GM19438 (cell line): ENCODE results near the gene DYNC1I1.

Experiments used
- ATAC-seq: cut with Tn5 transposase; IDR thresholded peaks from one replicate; pipeline ENCODE4 v1.9.1; 2021; ENCODE audit warnings: low read depth; ENCODE audit not compliant: unreplicated experiment

Gene DYNC1I1

DNA sequence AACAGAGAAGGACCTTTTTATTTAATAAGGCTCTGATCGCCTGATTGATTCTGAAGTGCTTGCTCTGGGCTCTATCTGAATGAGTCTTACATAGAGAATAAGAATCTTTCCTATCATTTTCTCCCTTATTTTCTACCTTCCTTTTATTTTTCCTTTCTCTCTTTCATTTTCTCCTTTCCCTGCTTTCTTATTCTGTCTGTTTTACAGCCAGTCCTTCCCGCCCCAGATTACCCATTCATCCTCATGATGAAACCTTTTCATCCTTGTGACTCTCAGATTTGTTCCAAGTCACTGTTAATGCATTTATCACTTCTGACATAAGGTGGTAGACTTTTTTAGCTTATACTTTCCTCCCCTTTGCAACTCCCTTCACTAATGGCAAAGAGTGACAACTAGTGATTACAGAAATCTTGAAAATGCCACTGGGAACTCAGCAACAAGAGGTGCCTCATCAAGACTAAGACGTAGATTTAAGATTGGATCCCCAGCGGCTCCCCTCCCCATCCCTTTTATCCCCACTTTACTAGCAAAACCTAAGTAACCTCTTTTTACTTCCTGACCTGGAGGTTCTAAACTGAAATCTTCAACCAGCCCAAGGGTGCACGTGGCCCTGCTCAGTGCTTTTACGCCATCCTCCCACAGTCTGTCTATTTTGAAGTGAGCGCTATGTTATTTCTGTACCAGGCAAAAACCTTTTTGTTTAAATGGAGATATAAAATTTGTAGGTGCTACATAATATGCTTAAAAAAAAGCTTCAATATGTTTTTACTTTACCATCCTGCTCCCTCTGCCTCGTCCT is 179.8 kb downstream of the DYNC1I1 start:
- no peak for ATAC-seq

DNA sequence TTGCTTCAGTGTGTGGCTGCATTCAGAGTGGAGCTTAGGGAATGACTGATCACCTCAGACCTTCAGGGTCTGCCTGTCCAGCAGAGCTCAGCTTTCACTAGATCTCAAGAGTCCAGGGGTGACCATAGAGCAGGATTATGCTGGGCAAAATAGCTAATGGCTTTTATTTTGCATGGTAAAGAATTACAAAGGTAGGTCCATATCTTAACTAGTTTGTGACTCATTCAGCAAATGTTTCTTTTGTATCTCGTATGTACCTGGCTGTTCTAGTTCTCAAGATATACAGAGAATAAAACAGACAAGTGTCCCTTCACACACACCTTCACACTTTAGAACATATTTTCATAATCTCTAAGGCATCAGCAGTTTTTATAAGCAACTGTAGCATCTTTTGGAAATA is 180.5 kb downstream of the DYNC1I1 start:
- ATAC-seq = no peak

DNA sequence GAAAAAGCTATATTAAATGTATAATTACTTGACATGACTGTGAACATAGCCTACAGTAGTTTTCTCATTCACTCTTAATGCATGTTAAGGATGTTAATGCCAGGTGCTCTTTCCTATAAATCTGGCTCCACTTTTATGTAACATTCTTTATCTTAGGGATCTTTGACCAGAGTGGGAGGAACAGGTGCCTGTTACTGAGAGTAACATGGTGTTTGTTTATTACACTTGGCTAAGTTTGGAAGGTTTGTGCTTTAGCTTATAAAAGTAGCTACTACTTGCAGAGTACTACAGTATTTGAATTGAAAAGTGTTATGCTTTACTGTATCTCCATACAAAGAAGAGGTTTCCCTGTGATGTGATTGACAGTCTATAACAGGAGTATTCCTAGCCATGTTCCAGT is 183.4 kb downstream of the DYNC1I1 start:
- no peak for ATAC-seq

DNA sequence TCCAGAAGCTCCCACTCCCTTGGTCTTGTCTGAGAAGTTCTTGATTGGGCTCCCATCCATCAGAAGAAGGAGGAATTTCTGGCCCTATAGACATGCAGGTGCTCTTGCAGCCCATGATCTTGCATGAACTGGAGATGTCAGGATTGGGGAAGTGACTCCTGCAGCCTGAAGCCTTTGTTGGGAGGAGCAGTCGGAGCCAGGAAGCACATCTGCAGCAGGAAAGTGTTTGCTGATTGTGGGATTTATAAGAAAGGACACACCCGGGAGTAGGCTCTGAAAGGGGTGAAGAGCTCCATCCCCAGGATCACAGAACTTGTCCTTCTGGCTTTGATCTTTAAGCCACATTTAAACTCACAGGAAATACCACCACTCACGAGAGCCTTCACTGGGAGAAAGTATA is 185.2 kb downstream of the DYNC1I1 start:
- ATAC-seq = no peak

DNA sequence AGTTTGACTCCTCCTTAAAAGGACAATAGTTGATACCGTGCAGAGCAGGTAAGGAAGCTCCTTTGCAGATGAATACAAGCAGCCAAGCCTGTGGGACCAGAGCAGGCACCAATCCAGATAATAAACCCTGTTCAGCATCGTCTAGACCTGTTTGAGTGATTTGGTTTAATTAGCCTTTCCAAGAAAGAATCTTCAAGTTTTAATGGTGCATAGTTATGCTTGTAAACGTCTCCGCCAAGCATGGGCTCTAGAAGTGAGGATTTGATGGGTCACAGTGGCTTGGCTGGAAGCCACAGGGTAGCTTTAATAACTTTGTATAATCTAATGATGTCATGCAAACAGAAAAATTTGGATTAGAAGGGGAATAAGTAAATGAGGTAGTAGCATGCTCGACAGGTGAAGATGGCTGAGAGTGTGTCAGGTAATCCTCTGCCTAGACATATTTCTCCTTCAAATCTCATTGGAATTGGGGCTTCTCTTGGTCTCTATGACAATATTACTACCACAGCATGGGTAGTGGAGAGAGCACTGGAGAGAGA is 188.4 kb downstream of the DYNC1I1 start:
- ATAC-seq = no peak

DNA sequence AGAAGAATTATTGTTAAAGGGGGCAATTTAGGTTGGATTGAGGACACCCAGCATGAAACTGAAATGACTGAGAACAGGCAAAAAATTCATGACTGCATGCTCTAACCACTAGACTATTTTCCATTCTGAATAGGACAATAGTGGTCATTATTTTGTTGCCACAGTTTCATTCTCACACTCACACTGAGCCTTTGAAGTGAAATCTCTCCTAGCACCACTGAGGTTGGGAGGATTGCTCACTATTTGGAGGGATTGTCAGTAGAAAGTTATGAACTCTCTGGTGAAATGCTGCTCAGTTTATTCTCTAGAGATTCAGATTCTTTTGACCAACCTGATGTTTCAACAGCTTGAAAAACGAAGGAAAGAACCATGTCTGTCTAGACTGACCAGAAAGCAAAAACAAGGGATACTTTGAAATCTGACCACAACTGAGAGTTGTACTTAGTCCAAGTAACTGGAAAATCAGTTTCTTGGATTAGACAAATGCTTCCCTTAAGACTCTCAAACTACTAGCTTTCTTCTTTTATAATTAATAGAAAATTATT is 191.2 kb downstream of the DYNC1I1 start:
- ATAC-seq = no peak

DNA sequence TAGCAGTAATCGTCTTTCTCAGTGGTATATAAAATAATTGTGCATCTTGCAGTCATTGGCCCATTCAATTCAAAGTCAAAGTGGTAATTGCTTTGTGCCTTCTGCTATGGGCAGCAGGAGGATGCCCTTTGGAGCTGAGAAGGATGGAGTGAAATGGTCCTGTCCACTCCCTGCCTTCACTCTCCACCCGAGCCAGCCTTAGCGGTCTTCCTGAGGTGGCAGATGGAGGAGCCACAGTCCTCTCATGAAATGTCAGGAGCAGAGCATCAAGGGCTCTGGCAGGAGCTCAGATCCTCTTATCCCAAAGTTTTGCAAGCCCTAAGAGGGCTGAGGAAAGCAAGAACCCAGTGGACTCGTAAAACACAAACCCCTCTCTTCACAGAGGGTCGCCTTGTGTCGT is 199.4 kb downstream of the DYNC1I1 start:
- no peak for ATAC-seq

DNA sequence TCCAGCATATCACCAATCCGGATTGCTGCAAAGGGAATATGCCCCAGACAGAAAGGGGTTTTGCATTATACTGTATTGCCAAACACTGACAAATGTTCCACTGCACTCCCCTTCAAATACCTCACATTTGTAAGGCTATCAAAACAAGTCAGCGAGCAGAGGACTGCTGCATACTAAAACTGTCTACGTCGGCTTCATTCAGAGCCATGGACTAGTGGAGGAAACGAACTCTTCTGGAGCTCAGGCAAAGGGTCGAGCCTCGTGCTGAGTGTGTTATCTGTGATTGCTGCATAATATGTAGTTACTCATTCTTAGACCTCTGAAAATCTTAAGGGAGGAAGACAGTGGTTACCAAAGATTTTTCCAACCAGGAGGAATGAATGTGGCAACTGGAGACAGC is 200.2 kb downstream of the DYNC1I1 start:
- ATAC-seq = no peak

DNA sequence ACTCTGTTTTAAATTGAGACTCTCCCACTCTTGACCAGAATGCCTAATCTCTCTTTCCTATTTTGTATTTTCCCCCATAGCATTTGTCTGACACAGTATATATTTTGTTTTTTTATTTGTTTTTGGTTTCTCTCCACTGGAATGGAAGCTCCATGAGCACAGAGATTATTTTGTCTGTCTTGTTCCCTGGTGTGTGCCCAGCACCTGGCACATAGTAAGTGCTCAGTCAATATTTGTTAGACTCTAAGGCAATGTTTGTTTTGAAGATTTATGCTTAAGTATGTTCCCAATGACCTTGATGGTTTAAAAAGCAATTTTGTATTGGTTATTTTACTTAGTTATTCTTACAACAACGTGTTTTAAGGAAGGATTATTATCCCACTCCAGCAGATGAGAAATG is 201.8 kb downstream of the DYNC1I1 start:
- ATAC-seq = no peak

DNA sequence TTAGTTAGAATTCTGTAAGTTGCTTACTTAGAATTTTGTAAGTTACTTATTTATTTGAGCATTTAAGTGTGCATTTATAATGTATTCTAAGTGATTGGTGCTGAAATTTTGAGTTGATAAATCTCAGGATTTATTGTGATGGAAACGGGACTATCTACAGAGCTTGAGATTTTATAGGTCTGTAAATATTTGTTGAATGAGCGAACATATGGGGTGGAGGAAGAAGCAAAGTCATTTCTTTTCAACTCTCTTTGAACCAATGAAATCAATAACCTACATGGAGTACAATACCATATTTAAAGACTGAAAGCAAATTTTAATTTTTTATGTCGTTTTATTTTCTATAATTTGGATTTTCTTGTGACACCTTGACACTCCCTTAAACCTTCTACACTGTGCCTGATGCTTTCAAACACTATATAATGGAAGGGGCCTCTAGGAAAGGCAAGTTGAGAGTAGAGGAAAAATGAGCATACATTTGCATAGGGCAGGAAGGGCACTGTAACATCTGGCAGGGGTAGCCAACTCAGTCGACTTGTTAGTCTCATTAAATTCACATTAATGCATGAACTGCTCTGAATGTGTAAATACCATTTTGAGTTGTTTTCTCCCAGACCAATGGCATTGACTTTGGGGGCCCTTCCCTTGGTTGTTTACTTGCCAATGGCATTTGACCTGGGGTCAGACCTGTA is 204.2 kb downstream of the DYNC1I1 start:
- no peak for ATAC-seq

DNA sequence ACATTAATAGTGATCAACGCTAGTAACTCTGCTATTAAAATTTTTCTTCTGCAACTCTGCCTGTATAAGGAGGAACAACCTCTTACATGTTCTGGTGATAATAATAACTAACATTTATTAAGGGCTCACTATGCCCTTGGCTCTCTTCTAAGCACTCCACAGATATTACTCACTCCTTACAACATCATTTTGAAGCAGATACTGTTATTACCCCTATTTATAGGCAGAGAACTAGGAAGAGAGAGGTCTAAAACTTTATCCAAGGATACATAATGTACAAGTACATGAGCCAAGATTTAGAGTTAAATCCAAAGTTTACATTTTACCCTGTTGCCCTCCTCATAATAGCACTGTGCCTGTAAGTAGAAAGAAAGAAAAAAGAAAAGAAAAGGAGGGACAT is 205.6 kb downstream of the DYNC1I1 start:
- no peak for ATAC-seq

DNA sequence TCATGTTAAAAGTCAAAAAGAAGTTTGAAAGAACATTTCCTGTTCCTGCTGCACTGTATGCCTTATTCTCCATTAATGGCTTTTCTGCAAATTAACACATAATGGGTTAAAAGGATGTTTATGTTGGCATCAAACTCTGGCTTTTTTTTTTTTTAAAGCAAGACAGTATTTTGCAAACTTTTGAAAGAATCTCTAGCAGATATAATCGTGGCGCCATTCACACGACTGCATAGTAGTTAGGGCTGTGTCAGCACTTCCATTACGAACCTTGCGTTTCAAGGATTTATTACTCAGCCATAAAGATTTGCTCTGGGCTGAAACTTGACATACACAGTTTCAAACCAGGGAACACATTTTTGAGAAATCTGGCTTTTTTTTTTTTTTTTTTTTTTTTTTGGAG is 207.8 kb downstream of the DYNC1I1 start:
- ATAC-seq = no peak

DNA sequence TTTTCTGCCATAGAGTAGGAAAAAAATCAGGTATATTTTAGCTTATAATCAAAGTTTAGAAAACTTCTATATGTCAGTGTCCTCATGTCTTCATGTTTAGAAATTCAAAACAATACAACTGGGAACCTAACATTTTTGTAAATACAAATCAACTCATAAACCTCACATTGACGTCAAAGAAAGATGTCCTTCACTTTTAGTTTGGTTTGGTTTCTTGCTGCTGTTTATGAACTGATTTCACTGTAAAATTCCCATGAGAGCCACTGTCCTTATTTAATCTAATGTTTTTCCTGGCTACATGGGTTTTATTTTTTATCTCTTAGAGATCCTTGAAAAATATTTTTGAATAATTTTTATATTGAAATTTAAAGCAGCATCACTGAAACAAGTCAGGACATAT is 208.4 kb downstream of the DYNC1I1 start:
- ATAC-seq = no peak

DNA sequence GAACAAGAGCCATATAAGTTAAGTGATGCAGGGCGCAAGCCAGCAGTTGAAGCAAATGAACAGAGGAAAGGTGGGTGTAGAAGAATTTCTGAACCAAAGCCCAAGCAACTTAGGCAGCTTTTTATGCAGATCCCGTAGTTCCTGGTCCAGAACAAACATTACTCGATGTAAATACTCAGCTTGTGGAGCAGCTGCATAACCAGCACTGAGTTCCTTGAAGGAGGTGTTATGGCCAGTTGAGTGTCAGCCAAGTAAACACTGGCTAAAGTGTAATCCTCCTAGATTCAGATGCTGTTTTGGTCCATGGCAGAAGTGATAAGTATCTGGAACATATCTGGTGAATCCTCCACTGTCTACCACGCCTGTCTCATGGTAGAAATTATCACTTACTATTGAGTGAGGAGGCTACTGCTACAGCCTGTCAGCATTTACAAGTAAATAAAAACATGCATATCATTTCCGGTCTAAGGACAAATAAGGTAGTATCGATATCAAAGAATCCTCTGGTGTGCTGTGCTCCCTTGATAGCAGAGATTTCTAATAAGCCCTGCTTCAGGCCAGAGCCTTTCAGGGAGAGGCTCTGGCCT is 213.9 kb downstream of the DYNC1I1 start:
- ATAC-seq = no peak

DNA sequence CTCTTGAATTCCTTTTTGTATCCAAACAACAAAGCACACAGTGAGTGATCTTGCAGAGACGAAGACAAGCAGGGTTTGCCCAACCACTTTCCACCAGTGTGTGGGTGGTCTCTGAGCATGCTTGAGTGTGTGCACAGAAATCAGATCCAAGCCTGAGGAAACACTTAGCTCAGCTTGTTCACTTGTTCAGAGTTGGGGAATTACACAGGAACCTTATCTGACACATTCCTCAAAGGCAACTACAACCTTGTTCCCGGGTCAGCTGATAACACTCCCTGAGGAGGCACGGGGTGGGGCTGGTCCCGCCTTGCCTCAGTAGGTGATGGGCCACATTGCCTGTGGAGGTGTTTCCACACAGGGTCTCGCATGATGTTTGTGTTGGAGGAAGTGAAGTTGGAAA is 216.9 kb downstream of the DYNC1I1 start:
- ATAC-seq = no peak

DNA sequence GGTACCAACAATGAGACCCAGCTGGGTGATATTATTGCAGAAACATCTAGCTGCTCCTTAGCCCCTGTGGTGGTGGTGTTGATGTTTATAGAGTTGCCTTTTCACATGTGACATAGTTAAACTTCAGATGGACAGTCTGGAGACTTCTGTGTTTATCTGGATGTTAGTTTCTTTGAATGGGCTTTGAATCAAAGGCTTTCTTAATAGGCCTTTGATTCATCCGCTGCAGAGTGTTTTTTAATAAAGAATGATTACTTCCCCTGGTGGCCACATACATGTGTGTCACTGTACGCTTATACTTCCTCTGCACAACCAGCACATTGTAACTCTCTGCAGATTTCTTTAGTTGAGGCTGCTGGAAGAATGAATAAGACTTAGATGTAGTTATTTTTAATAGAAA is 221.0 kb downstream of the DYNC1I1 start:
- no peak for ATAC-seq

DNA sequence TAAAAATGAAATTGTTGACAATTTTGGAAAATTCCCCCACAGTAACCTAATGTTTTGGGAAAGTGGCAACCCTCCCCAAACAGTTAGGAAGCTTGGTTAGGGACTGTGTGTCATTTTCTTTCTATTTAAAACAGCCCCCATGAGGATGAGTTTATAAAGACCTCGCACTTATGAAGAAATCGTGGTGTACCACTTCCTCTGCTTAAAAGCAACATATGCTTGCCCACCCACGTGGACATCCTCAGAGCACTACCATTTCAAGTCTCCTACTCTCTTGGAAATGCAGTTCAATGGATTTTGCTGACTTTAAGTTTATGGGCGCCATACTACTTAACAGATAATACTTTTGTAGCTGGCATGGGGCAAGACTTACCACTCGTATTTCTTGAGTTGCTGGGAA is 223.8 kb downstream of the DYNC1I1 start:
- no peak for ATAC-seq

DNA sequence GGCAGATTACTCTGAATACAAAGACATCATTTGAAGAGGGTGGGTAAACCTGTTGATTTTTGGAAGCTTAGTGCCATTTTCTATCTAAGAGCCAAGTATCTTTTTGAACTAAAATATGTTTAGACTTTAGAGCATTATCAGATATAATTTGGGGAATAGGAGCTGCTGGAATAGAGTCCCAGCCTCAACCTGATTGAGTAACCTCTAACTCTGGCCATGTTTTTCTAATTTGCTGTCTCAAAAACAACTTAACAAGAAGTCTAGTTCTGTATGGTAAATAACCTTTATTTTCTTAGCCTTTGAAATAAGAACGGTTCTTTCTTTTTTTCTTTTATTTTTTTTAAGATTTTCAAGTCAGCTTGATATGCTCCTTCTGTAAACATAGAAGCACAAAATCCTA is 224.5 kb downstream of the DYNC1I1 start:
- no peak for ATAC-seq

DNA sequence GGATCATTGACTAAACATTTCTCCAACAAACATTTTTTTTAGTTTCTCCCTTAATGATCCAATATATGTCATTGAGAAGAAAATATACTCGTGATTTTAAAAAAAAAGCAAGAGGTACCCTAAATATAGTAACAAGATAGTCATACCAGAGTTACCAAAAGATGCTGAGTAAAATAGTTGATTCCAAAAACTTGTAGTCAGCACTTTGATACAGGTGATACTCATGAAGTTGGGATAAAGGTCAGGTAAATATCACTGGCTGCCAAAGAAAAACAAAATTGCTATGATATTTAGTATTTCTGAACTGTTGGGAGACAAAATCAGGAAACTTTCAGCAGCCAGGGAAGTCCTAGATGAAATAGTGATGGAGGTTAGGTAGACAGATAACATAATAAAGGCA is 225.3 kb downstream of the DYNC1I1 start:
- no peak for ATAC-seq

DNA sequence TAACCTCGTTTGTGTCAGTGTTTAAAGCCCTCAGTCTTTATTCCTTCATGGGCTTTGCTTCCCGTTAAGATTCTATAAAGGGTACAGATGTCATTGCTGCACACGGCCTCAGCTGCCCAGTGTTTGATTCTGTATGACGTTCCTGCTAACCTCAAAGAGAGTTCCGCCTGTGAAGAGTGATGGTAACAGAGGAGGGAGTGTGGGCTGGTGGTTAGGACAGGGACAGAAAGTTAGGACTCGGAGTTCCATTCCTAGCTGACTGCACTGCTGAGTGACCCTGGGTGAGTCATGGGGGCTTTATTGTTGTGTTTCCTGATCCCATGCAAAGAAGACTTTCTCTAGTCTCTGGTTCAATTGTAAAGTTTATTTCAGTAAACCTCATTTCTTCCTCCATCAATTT is 227.1 kb downstream of the DYNC1I1 start:
- ATAC-seq = no peak

DNA sequence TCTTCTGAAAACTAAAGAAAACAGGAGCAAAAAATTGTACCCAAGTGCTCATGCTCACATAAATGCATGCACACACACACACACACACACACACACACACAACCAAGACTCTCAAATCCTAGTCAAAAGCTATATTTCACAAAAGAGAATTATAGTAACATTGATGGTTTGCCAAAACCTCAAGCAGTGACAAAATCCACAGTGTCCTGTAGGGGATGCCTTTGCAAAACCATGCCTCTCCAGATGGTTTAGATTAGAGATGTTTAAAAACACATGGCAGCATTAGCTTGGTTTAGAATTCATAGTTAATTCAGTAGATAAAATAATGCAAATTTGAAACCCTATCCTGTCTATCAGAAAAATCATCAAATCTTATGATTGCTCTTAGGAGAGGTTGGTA is 232.2 kb downstream of the DYNC1I1 start:
- no peak for ATAC-seq
